VCaP (cell line): ENCODE results near the gene KIF4B.
"Not testable (repeated sequence)": the region's sequence is repeated elsewhere in the genome, so short reads cannot be mapped to it uniquely, and the experiment has no call there.

Experiments
- H3K27ac ChIP-seq: fragments of 450-650 bp; 2 replicates; pipeline ENCODE4 v1.5.1; 2017
- CTCF ChIP-seq: fragments of 450-650 bp; conservative IDR thresholded peaks from 2 replicates; pipeline ENCODE4 v1.5.1; 2017; ENCODE audit warnings: mild to moderate bottlenecking, moderate library complexity

Gene KIF4B

GRCh38 chr5:154995679-154996078, 17.9 kb upstream of the KIF4B start:
- H3K27ac ChIP-seq: no peak overlapping the region

GRCh38 chr5:154997746-154998145, 15.8 kb upstream of the KIF4B start:
- no peak overlapping the region for H3K27ac ChIP-seq
- no peak for TF ChIP-seq CTCF

More at GRCh38 chr5:154995679-154996078, 17.9 kb upstream of the KIF4B start:
- TF ChIP-seq CTCF: no peak

- H3K27ac ChIP-seq: no peak overlapping the region
Measured at GRCh38 chr5:154999865-155000264, 13.7 kb upstream of the KIF4B start.

GRCh38 chr5:155001523-155001922, 12.0 kb upstream of the KIF4B start:
- no peak overlapping the region for H3K27ac ChIP-seq
- TF ChIP-seq CTCF: no peak

More at GRCh38 chr5:154999865-155000264, 13.7 kb upstream of the KIF4B start:
- no peak for TF ChIP-seq CTCF

GRCh38 chr5:155002722-155003121, 10.8 kb upstream of the KIF4B start:
- not testable (repeated sequence) for H3K27ac ChIP-seq

GRCh38 chr5:155004138-155004744, 9.3 kb upstream of the KIF4B start:
- no peak; the same call in 1 of the 2 replicates for TF ChIP-seq CTCF

GRCh38 chr5:155006265-155006664, 7.3 kb upstream of the KIF4B start:
- not testable (repeated sequence) for H3K27ac ChIP-seq

More at GRCh38 chr5:155004138-155004744, 9.3 kb upstream of the KIF4B start:
- no peak overlapping the region for H3K27ac ChIP-seq

GRCh38 chr5:155008669-155009068, 4.9 kb upstream of the KIF4B start:
- TF ChIP-seq CTCF: no peak
- no peak overlapping the region for H3K27ac ChIP-seq

GRCh38 chr5:155010881-155011280, 2.7 kb upstream of the KIF4B start:
- H3K27ac ChIP-seq: no peak overlapping the region
- TF ChIP-seq CTCF: no peak
